GM12878 (cell line): Measurements from ENCODE around the gene DDX31. TPM values are rescaled to one million over a fixed set of nuclear protein-coding genes. Genes with fewer than 3 reads are reported as not detected.

Source experiments
- ATAC-seq: fragments of 200-7000 bp; cut with Tn5 transposase; 3 replicates; pipeline ENCODE4 v1.9.1; 2020; ENCODE audit warnings: mild to moderate bottlenecking, moderate library complexity
- BruUV-seq: library from RNA; stranded (reverse); fragments of 400-500 nt; replicated peaks from 2 replicates; lab custom pipeline; 2021; lab: Mats Ljungman, UMichigan
- CTCF ChIA-PET: fragments of 300-600 bp; sonication (Branson Sonifier 250); formaldehyde crosslinking; extraction: SDS; loops from one replicate; lab custom pipeline; 2021; ENCODE audit warnings: inconsistent platforms; lab: Yijun Ruan, JAX
- POLR2A ChIA-PET: fragments of 350-600 bp; formaldehyde crosslinking; extraction: SDS; loops from one replicate; lab custom pipeline; 2021; ENCODE audit warnings: inconsistent platforms; lab: Charles Lee
- RAD21 ChIA-PET: fragments of 300-600 bp; sonication (Branson Sonifier 250); formaldehyde crosslinking; loops from one replicate; lab custom pipeline; 2023; ENCODE audit warnings: antibody characterized with exemption; ENCODE audit not compliant: unreplicated experiment; lab: Charles Lee
- SMC1A ChIA-PET: fragments of 300-600 bp; sonication (Branson Sonifier 250); formaldehyde crosslinking; loops from one replicate; lab custom pipeline; 2023; ENCODE audit not compliant: unreplicated experiment, uncharacterized antibody; lab: Charles Lee
- DNase-seq: peaks from one replicate; pipeline ENCODE4 v3.0.0-alpha.2; 2011; ENCODE audit warnings: low read depth, low spot score
- FAIRE-seq: peaks from 3 replicates; lab custom pipeline; 2011; peaks lifted over from hg19 to GRCh38; lab: Jason Lieb, UNC
- H2AFZ ChIP-seq: 2 replicates; pipeline ENCODE4 v1.6.0; 2011; ENCODE audit warnings: low read depth, low read length, control low read depth; ENCODE audit not compliant: control insufficient read depth
- H3K27ac ChIP-seq: 2 replicates; pipeline ENCODE4 v1.5.1; 2011; ENCODE audit warnings: control low read depth; ENCODE audit not compliant: control insufficient read depth, insufficient read depth
- H3K27me3 ChIP-seq, 2 experiments: replicated peaks in 1 of 2; 2 replicates each; pipeline versions ENCODE4 v1.6.0 to v1.6.1; 2011; ENCODE audit warnings: low read length in 1 of 2; ENCODE audit not compliant: control insufficient read depth in 2 of 2, insufficient read depth in 2 of 2
- H3K36me3 ChIP-seq, 2 experiments: 2 replicates each; pipeline ENCODE4 v1.5.1; 2011; ENCODE audit warnings: low read length in 1 of 2; ENCODE audit not compliant: control insufficient read depth in 2 of 2, insufficient read depth in 2 of 2
- H3K4me1 ChIP-seq: 2 replicates; pipeline ENCODE4 v1.6.1; 2011; ENCODE audit warnings: mild to moderate bottlenecking, low read length, moderate library complexity, mixed read lengths; ENCODE audit not compliant: control insufficient read depth, insufficient read depth
- H3K4me2 ChIP-seq: 2 replicates; pipeline ENCODE4 v1.6.0; 2011; ENCODE audit warnings: control low read depth; ENCODE audit not compliant: control insufficient read depth, insufficient read depth
- H3K4me3 ChIP-seq: fragments of 200-600 bp; sonication (generic); 2 replicates; pipeline ENCODE4 v1.5.1; 2016
- H3K79me2 ChIP-seq: 2 replicates; pipeline ENCODE4 v1.6.0; 2011; ENCODE audit warnings: low read length; ENCODE audit not compliant: control insufficient read depth, insufficient read depth
- H3K9ac ChIP-seq: 2 replicates; pipeline ENCODE4 v1.8.0; 2011; ENCODE audit warnings: low read length, control low read depth, mixed read lengths; ENCODE audit not compliant: control insufficient read depth, insufficient read depth
- H3K9me3 ChIP-seq: replicated peaks from 3 replicates; pipeline ENCODE4 v1.5.1; 2011; ENCODE audit warnings: mild to moderate bottlenecking, low read length; ENCODE audit not compliant: control insufficient read depth, insufficient read depth
- H4K20me1 ChIP-seq: 2 replicates; pipeline ENCODE4 v1.6.0; 2011; ENCODE audit not compliant: control insufficient read depth, insufficient read depth
- CBX3 ChIP-seq: fragments of 200-600 bp; sonication (generic); IDR thresholded peaks from 2 replicates; pipeline ENCODE4 v1.6.1; 2016; ENCODE audit warnings: low read depth, borderline replicate concordance
- CHD4 ChIP-seq: fragments of 200-600 bp; sonication (generic); IDR thresholded peaks from 2 replicates; pipeline ENCODE4 v1.6.1; 2016; ENCODE audit warnings: mild to moderate bottlenecking
- EGR1 ChIP-seq, 2 experiments: IDR thresholded peaks; 1 replicate in 1 of 2; 2 replicates in 1 of 2; pipeline ENCODE4 v1.6.1; 2011 to 2012; ENCODE audit warnings: low read depth in 2 of 2, low read length in 2 of 2, borderline replicate concordance in 1 of 2, mild to moderate bottlenecking in 1 of 2, moderate library complexity in 1 of 2
- FOS ChIP-seq: IDR thresholded peaks from 3 replicates; pipeline ENCODE4 v1.6.1; 2011; ENCODE audit warnings: borderline replicate concordance; ENCODE audit not compliant: insufficient read length; ENCODE audit errors: extremely low read depth
- IKZF2 ChIP-seq, 2 experiments: fragments of 450-650 bp; IDR thresholded peaks; 2 replicates each; pipeline ENCODE4 v1.6.1; 2017; ENCODE audit warnings: mild to moderate bottlenecking in 2 of 2, moderate library complexity in 2 of 2
- IRF3 ChIP-seq: fragments of 450-650 bp; IDR thresholded peaks from 2 replicates; pipeline ENCODE4 v1.6.1; 2014; ENCODE audit warnings: mild to moderate bottlenecking
- JUNB ChIP-seq: IDR thresholded peaks from 2 replicates; pipeline ENCODE4 v1.6.1; 2016; ENCODE audit warnings: antibody characterized with exemption, mild to moderate bottlenecking
- LARP7 ChIP-seq: fragments of 450-650 bp; IDR thresholded peaks from 2 replicates; pipeline ENCODE4 v1.6.1; 2017; ENCODE audit warnings: mild to moderate bottlenecking
- MYB ChIP-seq: fragments of 150-350 bp; IDR thresholded peaks from 2 replicates; pipeline ENCODE4 v1.6.1; 2014; ENCODE audit warnings: mild to moderate bottlenecking, low read depth, low read length, borderline replicate concordance
- NBN ChIP-seq: fragments of 450-650 bp; IDR thresholded peaks from 2 replicates; pipeline ENCODE4 v1.6.1; 2016
- NFXL1 ChIP-seq: fragments of 450-650 bp; IDR thresholded peaks from 2 replicates; pipeline ENCODE4 v1.6.1; 2017; ENCODE audit warnings: antibody characterized with exemption, mild to moderate bottlenecking, borderline replicate concordance
- NR2C2 ChIP-seq: IDR thresholded peaks from 2 replicates; pipeline ENCODE4 v1.6.1; 2011; ENCODE audit warnings: borderline replicate concordance, low read depth; ENCODE audit not compliant: control insufficient read depth, insufficient read length
- POLR2A ChIP-seq: IDR thresholded peaks from 2 replicates; pipeline ENCODE4 v1.6.1; 2011; ENCODE audit warnings: low read depth, mild to moderate bottlenecking, low read length
- RAD51 ChIP-seq: fragments of 450-650 bp; IDR thresholded peaks from 2 replicates; pipeline ENCODE4 v1.6.1; 2016; ENCODE audit warnings: moderate library complexity, mild to moderate bottlenecking, inconsistent platforms
- SMARCA5 ChIP-seq: fragments of 450-650 bp; IDR thresholded peaks from 2 replicates; pipeline ENCODE4 v1.6.1; 2017; ENCODE audit warnings: mild to moderate bottlenecking
- YBX1 ChIP-seq: fragments of 450-650 bp; IDR thresholded peaks from 2 replicates; pipeline ENCODE4 v1.6.1; 2016; ENCODE audit warnings: antibody characterized with exemption
- ZBED1 ChIP-seq: IDR thresholded peaks from 2 replicates; pipeline ENCODE4 v1.6.1; 2016; ENCODE audit warnings: borderline replicate concordance
- ZSCAN29 ChIP-seq: fragments of 450-650 bp; IDR thresholded peaks from 2 replicates; pipeline ENCODE4 v1.6.1; 2017; ENCODE audit warnings: mild to moderate bottlenecking, moderate library complexity
- WGBS: methylation state at CpG from one replicate; pipeline ENCODE4 v1.1.6; 2016; ENCODE audit warnings: low lambda C conversion rate; ENCODE audit not compliant: insufficient replicate concordance, insufficient coverage; ENCODE audit errors: missing lambda C conversion rate; 5-methylcytosine and 5-hydroxymethylcytosine counted together
- in situ Hi-C: fragments of 300-500 bp; cut with MboI; formaldehyde crosslinking; loops from 9 replicates; pipeline ENCODE4 v1.14.3; 2018; ENCODE audit warnings: mixed read lengths
- intact Hi-C: fragments of 100-400 bp; cut with micrococcal nuclease; formaldehyde crosslinking; loops from one replicate; pipeline ENCODE4 v1.14.2; 2022; ENCODE audit not compliant: unreplicated experiment
- polyA plus RNA-seq, 11 experiments: library from polyadenylated mRNA; depleted of rRNA in 4 of 11; unstranded in 6 of 11; stranded (reverse) in 5 of 11; fragments of >200 nt; fragmentation: Nextera tagmentation in 4 of 11; fragmentation: Illumina TruSeq in 1 of 11; extraction: Ambion mirVana in 4 of 11; extraction: Trizol in 1 of 11; gene quantifications; 1 replicate in 1 of 11; 2 replicates in 10 of 11; pipeline versions ENCODE4 v1.2.1 to v1.2.3, GENCODE V29; 2011 to 2016; ENCODE audit warnings: inconsistent platforms in 2 of 11, missing spikeins in 2 of 11, low read depth in 1 of 11
- total RNA-seq, 4 experiments: library from RNA; depleted of rRNA in 3 of 4; stranded (reverse); fragments of >200 nt in 3 of 4; fragmentation: Illumina TruSeq in 1 of 4; extraction: Trizol in 1 of 4; gene quantifications; 2 replicates each; pipeline versions ENCODE4 v1.2.1 to v1.2.3, GENCODE V29; 2013 to 2021
- TF ChIP-seq, protein P1 (sequence below): fragments of 450-650 bp; IDR thresholded peaks from 2 replicates; pipeline ENCODE4 v1.6.1; 2017; ENCODE audit warnings: low read depth, mild to moderate bottlenecking, moderate library complexity

Gene DDX31
- total and polyA plus RNA-seq, 10 of the 15 experiments (the other 5 are each of a cell fraction or from before 2014, with no cell fraction given), result 12.1 to 30.8 (median 20.8) TPM

GRCh38 chr9:132562306-132562573 lies 107.5 kb downstream of the DDX31 start:
- no peak overlapping the region for H3K4me3 ChIP-seq
- intact Hi-C loops, result no loop called here
- H4K20me1 ChIP-seq, result no peaks in the 10 kb centered on the region
- H3K27ac ChIP-seq, result no peak overlapping the region
- in situ Hi-C loops, result no loop called here
- 11% methylated on average over 4 of the region's 4 CpGs for WGBS
- H2AFZ ChIP-seq, result no peak overlapping the region
- H3K36me3 ChIP-seq, result no peaks in the 10 kb centered on the region
- H3K4me2 ChIP-seq, result no peak overlapping the region
- SMC1A ChIA-PET, result no interaction called here
- RAD21 ChIA-PET, result no interaction called here
- POLR2A ChIA-PET, result no interaction called here
- H3K79me2 ChIP-seq, result no peaks in the 10 kb centered on the region
- H3K27me3 ChIP-seq, result peaks cover 0 to 3% of the 10 kb centered on the region in 2 experiments; a peak in 2 of 4 replicates
- ATAC-seq (no peak), FAIRE-seq (no peak), DNase-seq (no peak)
- H3K4me1 ChIP-seq, result no peaks in the 10 kb centered on the region
- BruUV-seq, result no TSS peak
- CTCF ChIA-PET, result interaction anchor here (1.0 kb wide), 1 partner anchor 9 kb away, joined by 3 read pairs; no protein-coding TSS in a partner anchor
- no peaks in the 10 kb centered on the region for H3K9me3 ChIP-seq
- no peak for TF ChIP-seq IRF3
- no peak for TF ChIP-seq EGR1 (IDR thresholded peaks at IDR 0.05; ENCODE audit: borderline replicate concordance in 1 of 2, low read depth in 2 of 2, low read length in 2 of 2)
- no peak for TF ChIP-seq MYB
- TF ChIP-seq LARP7, result no peak
- TF ChIP-seq POLR2A, result no peak
- H3K9ac ChIP-seq, result no peak overlapping the region

DNA sequence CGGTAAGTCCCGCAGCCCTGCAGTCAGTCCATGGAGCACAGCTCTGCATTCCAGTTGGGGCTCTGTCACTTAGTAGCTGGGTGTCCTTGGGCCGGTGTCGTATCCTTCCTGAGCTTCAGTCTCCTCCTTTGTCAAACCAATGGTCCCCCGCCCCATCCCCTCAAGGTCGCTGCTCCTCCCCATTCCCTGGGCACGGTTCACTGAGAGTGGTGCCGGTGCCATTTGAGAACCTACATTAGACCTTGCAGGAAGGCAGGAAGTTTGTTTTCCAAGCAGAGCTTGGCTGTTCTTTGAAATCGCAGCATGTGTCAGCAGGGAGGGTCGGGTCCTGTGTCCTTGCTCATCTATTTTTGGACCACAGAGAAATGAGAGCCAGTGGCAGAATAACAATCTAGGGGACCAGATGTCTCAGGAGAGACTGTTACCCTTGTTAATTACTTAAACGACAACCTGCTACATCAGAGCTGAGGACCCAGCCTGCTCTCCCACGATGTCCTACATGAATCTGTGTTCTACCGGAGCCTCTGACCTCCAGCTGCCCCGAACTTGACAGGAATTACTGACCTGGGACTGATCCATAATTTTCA lies 109.1 kb downstream of the DDX31 start:
- 43% methylated on average over 14 of the region's 14 CpGs for WGBS
- Histone ChIP-seq H3K4me3 (no peak overlapping the region), H3K9me3 (no peaks in the 10 kb centered on the region), H3K27me3 (peaks cover 0 to 3% of the 10 kb centered on the region in 2 experiments; a peak in 2 of 4 replicates), H3K4me1 (no peaks in the 10 kb centered on the region), H4K20me1 (no peaks in the 10 kb centered on the region), H3K4me2 (no peak overlapping the region), H2AFZ (no peak overlapping the region), H3K27ac (no peak overlapping the region), H3K79me2 (no peaks in the 10 kb centered on the region), H3K36me3 (no peaks in the 10 kb centered on the region), H3K9ac (no peak overlapping the region)
- BruUV-seq, result no TSS peak
- no peak for FAIRE-seq
- intact Hi-C loops, result no loop called here
- DNase-seq, result no peak
- ChIA-PET CTCF (interaction anchor here (0.8 to 1.7 kb wide), 2 partner anchors 8 to 148 kb away, joined by 3 to 4 read pairs; no protein-coding TSS in a partner anchor), RAD21 (interaction anchor here (0.6 kb wide), 1 partner anchor 157 kb away, joined by 5 read pairs; no protein-coding TSS in a partner anchor), SMC1A (no interaction called here), POLR2A (no interaction called here)
- in situ Hi-C loops, result no loop called here
- TF ChIP-seq SMARCA5 (no peak), NR2C2 (no peak), CBX3 (no peak), IKZF2 (IDR thresholded peaks at IDR 0.05) (no peak), LARP7 (no peak), CHD4 (no peak), JUNB (no peak), ZSCAN29 (no peak), FOS (no peak), RAD51 (no peak), NBN (no peak), NFXL1 (no peak), ZBED1 (no peak), YBX1 (no peak)
- TF ChIP-seq, protein P1, sequence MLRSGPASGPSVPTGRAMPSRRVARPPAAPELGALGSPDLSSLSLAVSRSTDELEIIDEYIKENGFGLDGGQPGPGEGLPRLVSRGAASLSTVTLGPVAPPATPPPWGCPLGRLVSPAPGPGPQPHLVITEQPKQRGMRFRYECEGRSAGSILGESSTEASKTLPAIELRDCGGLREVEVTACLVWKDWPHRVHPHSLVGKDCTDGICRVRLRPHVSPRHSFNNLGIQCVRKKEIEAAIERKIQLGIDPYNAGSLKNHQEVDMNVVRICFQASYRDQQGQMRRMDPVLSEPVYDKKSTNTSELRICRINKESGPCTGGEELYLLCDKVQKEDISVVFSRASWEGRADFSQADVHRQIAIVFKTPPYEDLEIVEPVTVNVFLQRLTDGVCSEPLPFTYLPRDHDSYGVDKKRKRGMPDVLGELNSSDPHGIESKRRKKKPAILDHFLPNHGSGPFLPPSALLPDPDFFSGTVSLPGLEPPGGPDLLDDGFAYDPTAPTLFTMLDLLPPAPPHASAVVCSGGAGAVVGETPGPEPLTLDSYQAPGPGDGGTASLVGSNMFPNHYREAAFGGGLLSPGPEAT, result no peak
- ATAC-seq, result no peak
